HG03103 (cell line): ENCODE measurements around the gene TACR3.
"Not testable (repeated sequence)": the region's sequence is repeated elsewhere in the genome, so short reads cannot be mapped to it uniquely, and the experiment has no call there.

Experiments
- ATAC-seq: cut with Tn5 transposase; IDR thresholded peaks from one replicate; pipeline ENCODE4 v1.9.1; 2021; ENCODE audit warnings: low read depth; ENCODE audit not compliant: unreplicated experiment

The TACR3 gene, protein sequence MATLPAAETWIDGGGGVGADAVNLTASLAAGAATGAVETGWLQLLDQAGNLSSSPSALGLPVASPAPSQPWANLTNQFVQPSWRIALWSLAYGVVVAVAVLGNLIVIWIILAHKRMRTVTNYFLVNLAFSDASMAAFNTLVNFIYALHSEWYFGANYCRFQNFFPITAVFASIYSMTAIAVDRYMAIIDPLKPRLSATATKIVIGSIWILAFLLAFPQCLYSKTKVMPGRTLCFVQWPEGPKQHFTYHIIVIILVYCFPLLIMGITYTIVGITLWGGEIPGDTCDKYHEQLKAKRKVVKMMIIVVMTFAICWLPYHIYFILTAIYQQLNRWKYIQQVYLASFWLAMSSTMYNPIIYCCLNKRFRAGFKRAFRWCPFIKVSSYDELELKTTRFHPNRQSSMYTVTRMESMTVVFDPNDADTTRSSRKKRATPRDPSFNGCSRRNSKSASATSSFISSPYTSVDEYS

DNA sequence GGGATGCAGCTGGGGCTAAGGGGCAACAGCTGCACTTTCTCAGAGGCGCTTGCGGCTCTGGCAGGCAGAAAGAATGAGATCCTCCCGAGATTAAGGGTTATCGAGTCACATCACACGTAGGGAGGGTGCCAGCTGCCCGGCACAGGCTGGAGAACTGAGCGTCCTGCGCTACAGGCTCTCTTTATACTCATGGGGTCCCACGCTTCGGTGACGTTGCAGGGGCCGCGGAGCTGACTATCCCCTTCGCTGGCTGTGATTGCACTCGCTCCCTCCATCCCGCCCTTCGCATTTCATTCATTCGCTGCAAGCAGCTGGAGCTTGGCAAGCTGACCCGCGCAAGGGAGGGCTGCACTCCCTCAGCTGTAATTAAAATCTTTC, at the start of gene TACR3:
TACR3 (minus strand) TSS at position 156 of the 378 bp plus-strand sequence. CDS start 310 bp downstream, outside the sequence.
- no peak for ATAC-seq

DNA sequence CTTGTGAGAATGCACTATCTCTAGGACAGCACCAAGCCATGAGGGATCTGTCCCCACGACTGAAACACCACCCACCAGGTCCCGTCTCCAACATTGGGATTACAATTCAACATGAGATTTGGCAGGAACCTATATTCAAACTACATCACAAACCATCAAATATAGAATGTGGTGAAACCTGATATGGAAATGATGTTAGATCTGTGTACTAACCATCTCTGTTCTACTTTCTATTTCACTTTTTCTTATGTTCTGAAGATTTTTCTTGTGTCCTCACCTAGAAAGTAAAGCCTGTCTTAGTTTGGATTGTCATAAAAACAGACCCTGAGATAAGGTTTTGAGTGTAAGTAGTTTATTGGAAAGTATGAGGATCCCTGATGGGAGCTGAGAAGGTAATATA, 37.8 kb upstream of the TACR3 start:
- no peak for ATAC-seq

DNA sequence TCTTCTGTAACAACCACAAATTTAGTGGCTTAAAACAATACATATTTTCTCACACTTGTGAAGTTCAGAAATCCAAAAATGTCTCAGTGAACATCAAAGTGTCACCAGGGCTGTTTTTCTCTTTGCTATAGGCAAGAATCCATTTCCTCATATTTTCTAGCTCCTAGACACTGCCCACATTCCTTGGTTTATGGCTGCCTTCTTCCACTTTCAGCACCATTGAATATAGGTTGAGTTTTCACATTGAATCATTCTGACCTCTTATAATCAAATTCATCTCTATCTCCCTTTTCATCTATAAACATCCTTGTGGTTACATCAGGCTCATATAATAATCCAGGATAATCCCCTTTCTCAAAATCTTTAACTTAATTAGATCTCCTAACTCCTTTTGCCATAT, 37.0 kb upstream of the TACR3 start:
- ATAC-seq, result no peak

DNA sequence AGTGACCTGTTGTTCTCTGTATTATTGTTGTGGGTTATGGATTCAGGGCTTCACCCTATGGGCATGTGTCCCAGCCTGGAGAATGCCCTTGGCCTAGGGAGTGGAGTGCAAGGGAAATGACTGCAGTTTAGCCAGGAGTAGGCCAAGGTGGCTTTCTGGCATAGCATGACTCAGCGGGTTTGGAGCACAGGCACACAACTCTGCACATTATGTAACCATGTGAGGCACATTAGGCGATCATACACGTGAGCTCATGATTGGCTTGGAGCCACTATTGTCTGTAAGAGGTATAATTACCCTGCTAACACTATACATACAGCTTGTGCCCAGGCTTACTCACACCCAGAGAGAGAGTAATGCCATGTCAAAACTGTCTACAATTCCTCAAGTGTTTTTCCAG, 35.1 kb upstream of the TACR3 start:
- ATAC-seq, result no peak

DNA sequence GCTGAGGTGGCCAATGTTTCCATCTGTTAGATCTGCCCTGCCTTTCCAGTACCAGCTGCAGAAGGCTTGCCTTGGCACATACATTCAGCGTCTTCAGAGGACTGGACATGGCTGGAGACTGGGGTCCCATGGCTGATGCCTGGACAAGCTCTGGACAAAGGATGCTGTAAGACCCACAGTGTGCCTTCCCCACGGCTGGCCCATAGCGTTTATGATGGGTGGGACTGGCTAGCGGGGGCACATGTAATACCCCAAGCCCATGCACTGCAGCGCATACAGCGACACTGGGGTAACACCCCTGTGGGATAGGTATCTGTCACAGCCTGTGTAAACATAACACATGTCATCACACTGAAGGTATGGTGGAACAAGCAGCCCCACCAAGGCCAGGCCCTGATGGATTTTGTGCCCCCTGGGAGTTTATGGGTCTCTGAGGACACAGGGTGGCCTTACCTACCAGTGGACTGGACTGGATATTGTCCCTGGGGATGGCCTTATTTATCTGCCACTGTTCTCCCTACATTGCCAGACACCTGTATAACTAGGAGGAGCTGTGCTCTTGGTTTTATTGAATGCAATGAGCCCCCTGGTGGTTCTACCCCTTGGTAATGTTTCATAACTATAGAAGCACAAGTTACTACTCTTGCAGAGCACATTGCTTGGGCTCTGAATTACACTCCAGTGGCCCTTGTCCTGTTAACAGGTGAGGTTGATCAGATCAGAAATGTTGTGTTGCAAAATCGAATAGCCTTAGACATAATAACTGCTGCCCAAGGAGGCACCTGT, 34.3 kb upstream of the TACR3 start:
- ATAC-seq, result no peak

DNA sequence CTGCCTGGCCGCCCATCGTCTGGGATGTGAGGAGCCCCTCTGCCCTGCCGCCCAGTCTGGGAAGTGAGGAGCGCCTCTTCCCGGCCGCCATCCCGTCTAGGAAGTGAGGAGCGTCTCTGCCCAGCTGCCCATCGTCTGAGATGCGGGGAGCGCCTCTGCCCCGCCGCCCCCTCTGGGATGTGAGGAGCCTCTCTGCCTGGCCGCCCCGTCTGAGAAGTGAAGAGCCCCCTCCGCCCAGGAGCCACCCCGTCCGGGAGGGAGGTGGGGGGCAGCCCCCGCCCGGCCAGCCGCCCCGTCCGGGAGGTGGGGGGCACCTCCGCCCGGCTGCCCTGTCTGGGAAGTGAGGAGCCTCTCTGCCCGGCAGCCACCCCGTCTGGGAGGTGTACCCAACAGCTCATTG, 3.4 kb upstream of the TACR3 start:
- ATAC-seq, result not testable (repeated sequence)

DNA sequence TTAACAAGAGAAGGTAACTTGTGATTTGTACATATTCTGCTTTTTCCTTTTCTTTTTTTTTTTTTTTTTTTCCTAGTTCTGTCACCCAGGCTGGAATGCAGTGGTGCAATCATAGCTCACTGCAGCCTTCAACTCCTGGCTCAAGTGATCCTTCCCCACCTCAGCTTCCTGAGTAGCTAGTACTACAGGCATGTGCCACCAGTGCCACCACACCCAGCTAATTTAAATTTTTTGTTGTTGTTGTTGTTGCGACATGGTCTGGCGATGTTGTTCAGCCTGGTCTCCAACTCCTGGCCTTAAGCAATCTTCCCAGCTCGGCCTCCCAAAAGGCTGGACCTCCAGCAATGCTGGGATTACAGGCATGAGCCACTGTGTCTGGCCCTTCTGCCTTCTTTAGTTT, 1.5 kb upstream of the TACR3 start:
- ATAC-seq, result no peak

DNA sequence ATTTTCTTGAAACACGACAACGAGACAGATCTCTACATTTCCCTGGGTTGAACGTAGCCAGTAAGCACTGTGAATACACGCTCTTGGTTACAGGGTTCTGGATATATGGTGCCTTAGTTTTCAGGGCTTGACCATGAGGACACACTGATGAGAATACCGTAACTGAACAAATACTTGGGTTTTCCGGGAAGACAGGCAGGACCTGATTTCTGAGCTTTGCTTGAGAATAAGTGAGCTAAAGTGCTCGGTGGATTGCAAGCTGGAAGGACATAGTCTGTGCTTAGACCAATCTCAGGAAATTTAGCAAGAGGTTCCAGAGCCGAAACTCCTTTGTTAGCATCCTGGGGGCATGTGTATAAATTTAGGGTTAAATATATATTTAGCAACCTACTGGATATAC, 876 bp upstream of the TACR3 start:
- no peak for ATAC-seq

DNA sequence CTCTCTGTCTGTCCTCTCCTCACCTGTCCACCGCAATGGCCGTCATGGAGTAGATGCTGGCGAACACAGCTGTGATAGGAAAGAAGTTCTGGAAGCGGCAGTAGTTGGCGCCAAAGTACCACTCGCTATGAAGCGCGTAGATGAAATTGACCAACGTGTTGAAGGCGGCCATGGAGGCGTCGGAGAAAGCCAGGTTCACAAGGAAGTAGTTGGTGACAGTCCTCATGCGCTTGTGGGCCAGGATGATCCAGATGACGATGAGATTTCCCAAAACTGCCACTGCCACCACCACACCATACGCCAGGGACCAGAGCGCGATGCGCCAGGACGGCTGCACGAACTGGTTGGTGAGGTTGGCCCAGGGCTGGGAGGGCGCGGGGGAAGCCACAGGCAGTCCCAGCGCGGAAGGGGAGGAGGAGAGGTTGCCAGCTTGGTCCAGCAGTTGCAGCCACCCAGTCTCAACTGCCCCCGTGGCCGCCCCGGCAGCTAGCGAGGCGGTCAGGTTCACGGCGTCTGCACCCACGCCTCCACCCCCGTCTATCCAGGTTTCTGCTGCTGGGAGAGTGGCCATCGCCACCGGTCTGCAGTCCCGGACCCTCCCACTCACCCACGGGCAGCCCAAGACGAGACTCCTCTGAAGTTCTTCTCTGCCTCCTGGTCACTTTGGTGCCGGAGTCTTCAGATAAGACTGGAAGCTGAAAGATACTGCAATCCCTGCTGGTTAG, 518 bp downstream of the TACR3 start:
- ATAC-seq, result no peak

DNA sequence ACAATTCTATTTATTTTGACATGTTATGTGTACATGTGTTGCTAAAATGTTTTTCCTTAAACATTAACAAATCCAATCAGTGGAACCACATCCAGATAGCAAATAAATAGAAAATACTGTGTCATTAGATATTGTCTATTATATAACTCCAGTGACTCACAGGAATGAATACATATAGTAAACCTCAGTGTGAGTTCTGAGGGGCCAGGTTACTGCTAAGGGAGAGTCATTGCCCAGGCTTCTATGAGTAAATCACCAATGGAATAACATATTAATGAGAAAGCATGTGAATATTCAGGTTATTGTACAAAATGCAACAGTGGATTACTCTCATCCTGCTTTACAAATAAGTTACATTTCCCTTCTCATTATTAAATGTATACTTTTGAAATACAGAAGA, 27.2 kb downstream of the TACR3 start:
- no peak for ATAC-seq

DNA sequence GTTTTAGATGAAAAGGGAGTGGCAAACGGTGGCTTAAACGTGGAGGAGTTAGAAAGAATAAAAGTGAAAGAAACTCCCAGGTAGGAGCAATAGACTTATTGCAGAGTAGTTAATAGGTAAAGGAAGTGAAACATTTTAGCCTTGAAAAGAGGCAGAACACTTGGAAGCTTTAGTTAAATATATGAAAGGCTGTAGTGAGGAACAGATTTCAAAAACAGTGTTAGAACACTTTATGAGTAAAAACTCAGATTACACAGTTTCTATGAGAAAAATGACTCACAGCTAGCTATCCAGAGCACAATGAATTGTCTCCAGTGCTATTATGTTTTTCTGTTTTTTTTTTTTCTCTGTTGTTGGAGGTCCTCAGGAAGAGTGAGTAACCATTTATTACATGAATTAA, 45.8 kb downstream of the TACR3 start:
- no peak for ATAC-seq

DNA sequence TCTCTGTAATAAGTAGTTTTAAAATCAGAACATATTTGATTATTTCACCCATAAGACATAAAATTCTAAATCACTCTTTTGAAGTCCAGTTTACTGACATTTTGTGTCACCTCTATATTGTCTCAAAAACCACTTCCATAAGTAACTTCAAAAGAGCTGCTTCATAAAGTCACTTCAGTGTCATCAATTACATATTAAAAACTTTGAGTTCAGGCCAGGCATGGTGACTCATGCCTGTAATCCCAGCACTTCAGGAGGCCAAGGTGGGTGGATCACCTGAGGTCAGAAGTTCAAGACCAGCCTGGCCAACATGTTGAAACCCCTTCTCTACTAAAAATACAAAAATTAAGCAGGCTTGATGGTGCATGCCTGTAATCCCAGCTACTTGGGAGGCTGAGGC, 53.0 kb downstream of the TACR3 start:
- ATAC-seq, result not testable (repeated sequence)

DNA sequence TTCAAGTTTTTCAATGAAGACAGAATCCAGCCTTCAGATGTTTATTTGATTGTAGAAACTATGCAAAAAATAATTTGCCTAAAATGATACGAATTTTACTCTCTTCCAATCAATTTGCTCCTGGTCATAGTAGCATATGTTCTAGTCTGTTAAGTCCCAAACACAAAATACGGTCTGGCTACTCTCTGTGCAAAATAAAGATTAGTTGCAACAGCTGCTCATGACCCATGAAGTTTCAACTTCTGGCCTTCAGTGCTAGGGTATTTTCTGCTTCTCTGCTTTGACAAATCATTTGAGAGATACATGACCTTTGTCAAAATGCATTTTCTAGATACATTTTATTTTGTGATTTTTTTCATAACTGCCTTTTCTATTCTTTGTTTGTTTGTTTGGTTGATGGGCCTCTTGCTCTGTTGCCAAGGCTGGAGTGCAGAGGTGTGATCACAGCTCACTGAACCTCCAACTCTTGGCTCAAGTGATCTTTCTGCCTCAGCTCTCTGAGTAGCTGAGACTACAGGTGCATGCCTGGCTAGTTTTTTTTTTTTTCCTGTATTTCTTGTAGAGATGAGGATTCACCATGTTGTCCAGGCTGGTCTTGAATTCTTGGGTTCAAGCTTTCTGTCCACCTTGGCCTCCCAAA, 55.2 kb downstream of the TACR3 start:
- ATAC-seq, result no peak

DNA sequence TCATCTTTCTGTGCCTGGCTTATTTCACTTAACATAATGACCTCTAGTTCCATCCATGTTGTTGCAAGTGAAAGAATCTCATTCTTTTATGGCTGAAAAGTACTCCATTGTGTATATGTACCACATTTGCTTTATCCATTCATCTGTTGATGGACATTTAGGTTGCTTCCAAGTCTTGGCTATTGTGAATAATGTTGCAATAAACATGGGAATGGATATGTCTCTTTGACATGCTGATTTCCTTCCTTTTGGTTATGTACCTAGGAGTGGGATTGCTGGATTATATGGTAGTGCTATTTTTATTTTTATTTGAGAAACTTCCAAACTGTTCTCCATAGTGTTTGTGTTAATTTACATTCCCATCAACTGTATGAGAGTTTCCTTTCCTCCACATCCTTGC, 71.2 kb downstream of the TACR3 start:
- ATAC-seq, result no peak

DNA sequence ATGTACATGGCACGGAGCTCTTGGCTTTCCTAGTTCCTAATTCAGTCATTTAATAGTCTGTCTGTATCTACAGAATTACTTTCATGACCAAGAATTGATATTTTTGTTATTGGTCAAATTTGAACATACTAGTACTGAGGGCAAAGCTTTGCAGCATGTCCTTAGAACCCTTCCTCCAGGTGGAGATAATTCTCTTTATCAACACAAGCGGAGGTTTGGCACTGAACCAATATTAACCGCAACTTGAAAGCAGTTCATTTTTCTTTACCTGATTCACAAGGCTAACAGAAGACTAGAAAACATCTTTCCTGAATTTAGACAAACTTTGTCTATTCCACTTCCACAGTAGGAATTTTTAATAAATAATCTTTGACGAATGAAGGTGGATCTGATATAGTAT, 73.8 kb downstream of the TACR3 start:
- ATAC-seq, result no peak

DNA sequence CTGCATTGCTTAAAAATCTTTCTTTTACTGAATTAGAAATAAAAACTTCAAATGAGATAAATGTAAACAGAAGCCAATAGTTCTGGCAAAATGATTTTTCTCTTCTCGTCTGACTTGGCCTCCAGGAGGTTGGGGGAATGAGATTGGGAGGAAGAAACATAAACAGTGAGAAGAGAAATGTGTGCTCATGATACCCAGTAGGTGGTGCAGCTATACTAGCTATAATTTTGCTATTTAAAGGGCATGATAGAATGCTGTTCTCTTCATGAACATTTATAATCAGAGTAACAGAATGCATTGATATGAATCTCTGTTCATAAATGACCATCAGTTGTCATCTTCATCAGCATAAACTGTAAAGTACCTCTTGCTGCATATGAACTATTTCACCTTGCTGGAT, 85.5 kb downstream of the TACR3 start:
- no peak for ATAC-seq

DNA sequence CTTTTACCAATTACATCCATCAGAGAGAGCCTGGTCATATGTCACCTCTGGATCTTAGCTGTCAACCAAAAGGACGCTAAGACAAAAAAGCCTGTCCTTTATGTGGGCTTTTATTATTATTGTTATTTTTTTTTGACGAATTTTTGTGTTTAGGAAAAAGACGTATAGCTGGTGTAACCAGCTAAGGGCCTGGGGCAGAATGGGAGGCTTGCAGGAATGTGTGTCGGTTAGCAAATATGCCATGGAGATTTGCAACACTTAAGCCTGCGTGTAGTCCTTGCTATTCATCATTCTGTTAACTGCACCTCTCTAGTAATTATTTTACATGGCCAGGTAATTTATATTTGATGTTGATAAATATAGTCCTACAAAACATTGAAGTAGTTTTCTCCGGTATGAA, 93.5 kb downstream of the TACR3 start:
- ATAC-seq, result no peak

DNA sequence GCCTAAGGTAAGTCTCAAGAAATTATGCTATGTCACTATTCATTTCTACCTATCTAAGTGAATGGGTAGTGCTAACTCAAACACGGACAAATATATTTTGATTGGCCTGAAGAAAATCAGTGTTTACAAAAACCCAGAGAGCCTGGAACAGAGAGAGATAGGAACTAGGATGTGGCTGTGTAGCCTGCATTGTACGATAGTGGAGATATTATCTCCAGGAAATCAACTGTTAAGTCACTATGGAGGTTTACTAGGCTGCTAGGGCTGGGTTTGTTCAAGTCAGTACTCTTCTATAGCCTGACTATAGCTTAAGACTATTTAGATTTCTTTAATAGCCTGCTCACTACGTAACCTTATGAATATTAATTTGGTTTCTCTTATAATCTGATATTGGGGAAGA, 127.9 kb downstream of the TACR3 start:
- no peak for ATAC-seq

DNA sequence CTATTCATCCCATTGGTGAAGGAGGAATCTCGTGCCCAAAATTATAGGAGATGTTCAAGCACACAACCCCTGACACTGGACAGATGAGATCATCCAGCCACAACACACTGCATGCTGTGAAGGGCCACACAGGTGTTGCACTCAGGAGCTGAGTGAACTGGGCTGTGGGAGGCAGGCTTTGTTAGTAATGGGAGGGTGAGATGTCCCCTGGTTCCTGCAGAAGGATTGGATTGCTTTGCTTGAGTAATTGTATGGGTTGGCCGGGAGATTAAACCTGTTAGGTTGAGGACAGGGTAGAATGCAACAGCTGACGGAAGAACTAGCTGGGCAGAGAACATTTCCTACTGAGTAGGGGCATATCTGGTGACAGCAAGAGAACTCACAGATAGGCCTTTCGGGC, 152.2 kb downstream of the TACR3 start:
- no peak for ATAC-seq

DNA sequence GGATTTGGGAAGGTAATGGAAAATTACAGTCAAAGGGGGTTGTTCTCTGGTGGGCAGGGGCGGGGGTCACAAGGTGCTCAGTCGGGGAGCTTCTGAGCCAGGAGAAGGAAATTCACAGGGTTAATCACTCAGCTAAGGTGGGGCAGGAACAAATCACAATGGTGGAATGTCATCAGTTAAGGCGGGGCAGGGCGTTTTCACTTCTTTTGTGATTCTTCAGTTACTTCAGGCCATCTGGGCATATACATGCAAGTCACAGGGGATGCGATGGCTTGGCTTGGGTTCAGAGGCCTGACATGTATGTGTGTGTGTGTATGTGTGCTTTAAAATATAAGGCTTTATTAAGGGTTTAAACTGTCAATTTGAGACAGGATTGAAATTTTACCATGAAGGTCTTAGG, 160.6 kb downstream of the TACR3 start:
- ATAC-seq, result not testable (repeated sequence)
